Common myeloid progenitor, CD34-positive (primary cell): ENCODE data around the gene IPO13.
A peak's percentile ranks its signal among the peaks of the same experiment; 100 is the strongest.

Source experiments
- CTCF ChIA-PET: fragments of 350-600 bp; sonication (Branson Sonifier 250); formaldehyde crosslinking; loops from one replicate; lab custom pipeline; 2021; ENCODE audit warnings: antibody characterized with exemption; lab: Charles Lee
- POLR2A ChIA-PET: fragments of 350-600 bp; sonication (Branson Sonifier 250); formaldehyde crosslinking; loops from one replicate; lab custom pipeline; 2021; ENCODE audit warnings: antibody characterized with exemption; lab: Charles Lee
- DNase-seq, 3 donors: peaks; one replicate each; pipeline versions ENCODE4 v3.0.0 to v3.0.0-alpha.2; 2013
- H3K27ac ChIP-seq, 2 experiments: 1 replicate in 1 of 2; 2 replicates in 1 of 2; pipeline ENCODE4 v1.7.0; 2013; ENCODE audit warnings: inconsistent platforms in 2 of 2, low read length in 2 of 2, mild to moderate bottlenecking in 2 of 2, low read depth in 1 of 2, moderate library complexity in 1 of 2; ENCODE audit not compliant: severe bottlenecking in 2 of 2, insufficient read depth in 1 of 2, poor library complexity in 1 of 2
- H3K27me3 ChIP-seq, 5 experiments: replicated peaks in 2 of 5; 1 replicate in 3 of 5; 2 replicates in 2 of 5; pipeline versions ENCODE4 v1.6.1 to v1.7.0; 2013; ENCODE audit warnings: low read length in 4 of 5, mild to moderate bottlenecking in 2 of 5, moderate library complexity in 2 of 5, inconsistent platforms in 1 of 5; ENCODE audit not compliant: insufficient read depth in 5 of 5, control insufficient read depth in 4 of 5
- H3K36me3 ChIP-seq, 4 experiments: 1 replicate in 2 of 4; 2 replicates in 2 of 4; pipeline versions ENCODE4 v1.6.1 to v1.7.0; 2013; ENCODE audit warnings: low read length in 3 of 4, control low read depth in 1 of 4, mild to moderate bottlenecking in 1 of 4; ENCODE audit not compliant: control insufficient read depth in 4 of 4, insufficient read depth in 4 of 4
- H3K4me1 ChIP-seq, 4 experiments: 1 replicate in 3 of 4; 2 replicates in 1 of 4; pipeline versions ENCODE4 v1.6.1 to v1.7.1; 2013; ENCODE audit warnings: low read length in 3 of 4, mild to moderate bottlenecking in 3 of 4, control low read depth in 1 of 4, inconsistent platforms in 1 of 4, moderate library complexity in 1 of 4; ENCODE audit not compliant: control insufficient read depth in 4 of 4, insufficient read depth in 4 of 4; ENCODE audit errors: control extremely low read depth in 1 of 4
- H3K4me3 ChIP-seq, 7 experiments: 1 replicate in 4 of 7; 2 replicates in 3 of 7; pipeline versions ENCODE4 v1.5.1 to v1.7.0; 2013; ENCODE audit warnings: mild to moderate bottlenecking in 7 of 7, low read length in 6 of 7, moderate library complexity in 6 of 7, inconsistent platforms in 2 of 7, low read depth in 2 of 7, control low read depth in 1 of 7; ENCODE audit not compliant: insufficient read depth in 4 of 7, control insufficient read depth in 1 of 7; ENCODE audit errors: extremely low read depth in 1 of 7
- H3K9me3 ChIP-seq, 5 experiments: 1 replicate in 4 of 5; 2 replicates in 1 of 5; pipeline versions ENCODE4 v1.6.1 to v1.7.1; 2013; ENCODE audit warnings: low read length in 4 of 5, mild to moderate bottlenecking in 2 of 5, inconsistent platforms in 1 of 5, low read depth in 1 of 5, moderate library complexity in 1 of 5; ENCODE audit not compliant: control insufficient read depth in 4 of 5, insufficient read depth in 2 of 5; ENCODE audit errors: control extremely low read depth in 1 of 5
- whole genome bisulfite sequencing: methylation state at CpG from one replicate; pipeline ENCODE4 v1.1.5; 2013; ENCODE audit not compliant: insufficient coverage; 5-methylcytosine and 5-hydroxymethylcytosine counted together

IPO13 gene

DNA sequence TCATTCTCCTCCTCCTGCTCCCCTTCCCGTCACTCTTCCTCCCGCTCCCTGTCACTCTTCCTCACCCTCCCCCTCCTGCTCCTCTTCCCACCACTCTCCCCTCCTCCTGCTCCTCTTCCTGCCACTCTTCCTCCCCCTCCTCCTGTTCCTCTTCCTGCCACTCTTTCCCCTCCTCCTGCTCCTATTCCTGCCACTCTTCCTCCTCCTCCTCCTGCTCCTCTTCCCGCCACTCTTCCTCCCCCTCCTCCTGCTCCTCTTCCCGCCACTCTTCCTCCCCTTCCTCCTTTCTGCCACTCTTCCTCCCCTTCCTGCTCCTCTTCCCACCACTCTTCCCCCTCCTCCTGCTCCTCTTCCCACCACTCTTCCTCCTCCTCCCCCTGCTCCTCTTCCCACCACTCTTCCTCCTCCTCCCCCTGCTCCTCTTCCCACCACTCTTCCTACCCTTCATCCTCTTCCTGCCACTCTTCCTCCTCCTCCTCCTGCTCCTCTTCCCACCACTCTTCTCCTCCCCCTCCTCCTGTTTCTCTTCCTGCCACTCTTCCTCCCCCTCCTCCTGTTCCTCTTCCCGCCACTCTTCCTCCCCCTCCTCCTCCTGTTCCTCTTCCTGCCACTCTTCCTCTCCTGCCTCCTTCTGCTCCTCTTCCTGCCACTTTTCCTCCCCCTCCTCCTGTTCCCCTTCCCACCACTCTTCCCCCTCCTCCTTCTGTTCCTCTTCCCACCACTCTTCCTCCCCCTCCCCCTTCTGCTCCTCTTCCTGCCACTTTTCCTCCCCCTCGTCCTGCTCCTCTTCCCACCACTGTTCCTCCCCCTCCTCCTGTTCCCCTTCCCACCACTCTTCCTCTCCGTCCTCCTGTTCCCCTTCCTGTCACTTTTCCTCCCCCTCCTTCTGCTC, 41.8 kb upstream of the IPO13 start:
- H3K27ac ChIP-seq = no peak overlapping the region
- H3K4me1 ChIP-seq = peaks cover 0 to 7% (median 0%) of the 10 kb centered on the region in 4 experiments
- H3K4me3 ChIP-seq = no peak overlapping the region
- H3K27me3 ChIP-seq = no peaks in the 10 kb centered on the region
- peaks cover 3 to 23% (median 16%) of the 10 kb centered on the region in 4 experiments for H3K36me3 ChIP-seq
- POLR2A ChIA-PET = no interaction called here
- H3K9me3 ChIP-seq = no peaks in the 10 kb centered on the region
- CTCF ChIA-PET = no interaction called here
- 97% methylated on average over 5 of the region's 7 CpGs for WGBS
- DNase-seq = no peak

- CTCF ChIA-PET = interaction anchor here (1.0 kb wide), 1 partner anchor 26 kb away, joined by 3 read pairs; no protein-coding TSS in a partner anchor
Observed at GRCh38 chr1:43908226-43908625, 38.5 kb upstream of the IPO13 start.

GRCh38 chr1:43908858-43909257, 37.9 kb upstream of the IPO13 start:
- ChIA-PET CTCF (interaction anchor here (1.0 kb wide), 1 partner anchor 26 kb away, joined by 3 read pairs; no protein-coding TSS in a partner anchor), POLR2A (no interaction called here)
- no peaks in the 10 kb centered on the region for H3K9me3 ChIP-seq
- H3K4me1 ChIP-seq = peaks cover 0 to 17% (median 7%) of the 10 kb centered on the region in 4 experiments
- no peak overlapping the region for H3K27ac ChIP-seq
- no peak overlapping the region for H3K4me3 ChIP-seq
- H3K36me3 ChIP-seq = peaks cover 3 to 9% (median 4%) of the 10 kb centered on the region in 4 experiments
- no peak for DNase-seq
- WGBS = 98% methylated on average over 5 of the region's 5 CpGs
- no peaks in the 10 kb centered on the region for H3K27me3 ChIP-seq

More at GRCh38 chr1:43908226-43908625, 38.5 kb upstream of the IPO13 start:
- H3K4me1 ChIP-seq = peaks cover 0 to 10% (median 4%) of the 10 kb centered on the region in 4 experiments
- DNase-seq = no peak
- 100% methylated on average over 2 of the region's 2 CpGs for WGBS
- H3K36me3 ChIP-seq = peaks cover 3 to 9% (median 4%) of the 10 kb centered on the region in 4 experiments
- no peaks in the 10 kb centered on the region for H3K27me3 ChIP-seq
- no peak overlapping the region for H3K27ac ChIP-seq
- POLR2A ChIA-PET = no interaction called here
- no peaks in the 10 kb centered on the region for H3K9me3 ChIP-seq
- no peak overlapping the region for H3K4me3 ChIP-seq

DNA sequence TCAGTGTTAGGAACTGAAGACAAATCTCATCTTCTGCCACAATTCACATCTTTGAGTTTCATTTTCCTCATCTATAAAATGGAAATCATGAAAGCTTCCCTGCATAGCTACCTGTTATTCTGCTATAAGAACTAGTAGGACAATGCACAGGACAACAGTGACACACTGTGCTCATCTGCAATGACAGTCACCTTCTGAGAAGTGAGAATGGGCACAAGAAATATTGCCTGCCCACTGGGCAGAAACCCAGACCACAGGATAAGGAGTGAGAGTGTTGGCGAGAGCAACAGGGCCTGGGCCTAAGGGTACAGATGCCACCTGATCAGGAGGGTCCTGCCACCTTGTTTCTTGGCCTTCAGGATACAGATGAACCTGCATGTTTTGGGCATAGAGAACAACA, 36.4 kb upstream of the IPO13 start:
- Histone ChIP-seq H3K27me3 (no peaks in the 10 kb centered on the region), H3K4me1 (peaks cover 0 to 24% (median 8%) of the 10 kb centered on the region in 4 experiments), H3K36me3 (peaks cover 3 to 9% (median 4%) of the 10 kb centered on the region in 4 experiments), H3K4me3 (no peak overlapping the region), H3K27ac (no peak overlapping the region), H3K9me3 (no peaks in the 10 kb centered on the region)
- ChIA-PET POLR2A (no interaction called here), CTCF (interaction anchor here (1.0 to 1.2 kb wide), 2 partner anchors 24 to 144 kb away, joined by 3 read pairs; no protein-coding TSS in a partner anchor)
- 100% methylated on average over 1 of the region's 1 CpG for WGBS
- DNase-seq = no peak

DNA sequence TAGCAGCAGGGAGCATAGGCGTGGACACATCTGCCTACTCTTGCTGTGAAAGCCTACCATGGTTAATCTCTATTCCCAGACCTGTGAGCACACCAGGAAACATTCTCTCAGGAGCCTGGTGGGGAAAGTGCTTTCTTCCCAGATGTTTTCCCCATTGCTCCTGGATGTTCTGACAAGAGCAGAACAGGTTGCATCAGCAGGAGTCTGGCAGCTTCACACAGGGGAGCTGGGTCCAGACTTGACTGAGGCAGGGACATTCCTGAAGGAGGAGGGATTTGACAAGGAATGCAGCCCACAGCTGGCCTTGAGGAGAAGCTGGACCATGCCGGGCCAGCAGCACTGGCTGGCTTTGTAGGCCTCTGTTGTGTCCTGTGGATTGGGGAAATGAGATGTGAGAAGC, 34.1 kb upstream of the IPO13 start:
- 100% methylated on average over 1 of the region's 2 CpGs for whole genome bisulfite sequencing
- ChIA-PET POLR2A (no interaction called here), CTCF (interaction anchor here (0.6 to 3.9 kb wide), 4 partner anchors 11 to 184 kb away, joined by 3 to 21 read pairs (median 8); partner anchors contain the start of gene ARTN)
- no peak for DNase-seq
- no peak overlapping the region for H3K4me3 ChIP-seq
- H3K4me1 ChIP-seq = peaks cover 0 to 24% (median 8%) of the 10 kb centered on the region in 4 experiments
- H3K27ac ChIP-seq = no peak overlapping the region
- no peaks in the 10 kb centered on the region for H3K27me3 ChIP-seq
- peaks cover 3 to 5% (median 4%) of the 10 kb centered on the region in 4 experiments for H3K36me3 ChIP-seq
- H3K9me3 ChIP-seq = no peaks in the 10 kb centered on the region

DNA sequence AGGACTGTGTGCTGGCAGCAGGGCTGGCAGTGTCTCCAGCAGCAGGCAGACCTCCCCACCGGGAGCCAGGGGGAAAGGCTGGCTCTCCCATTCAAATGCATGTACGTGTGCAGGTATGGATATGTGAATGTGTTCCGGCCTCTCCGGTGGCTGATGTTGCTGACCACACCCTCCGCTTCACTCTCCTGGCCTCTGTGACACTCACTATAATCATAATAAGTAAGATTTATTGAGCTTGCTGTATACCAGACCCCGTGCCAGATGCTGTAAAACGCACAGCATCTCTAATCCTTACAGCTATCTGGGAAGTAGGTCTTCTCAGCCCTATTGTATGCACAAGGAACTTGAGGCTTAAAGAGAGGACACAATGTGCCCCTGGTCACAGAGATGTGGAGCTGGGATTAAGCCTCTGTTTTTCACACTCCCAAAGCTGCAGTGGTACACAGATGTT, 33.7 kb upstream of the IPO13 start:
- no peaks in the 10 kb centered on the region for H3K27me3 ChIP-seq
- peaks cover 0 to 24% (median 8%) of the 10 kb centered on the region in 4 experiments for H3K4me1 ChIP-seq
- DNase-seq = no peak
- POLR2A ChIA-PET = interaction anchor here (0.5 kb wide), 1 partner anchor 370 kb away, joined by 3 read pairs; no protein-coding TSS in a partner anchor
- H3K36me3 ChIP-seq = peaks cover 3 to 5% (median 4%) of the 10 kb centered on the region in 4 experiments
- WGBS = 67% methylated on average over 1 of the region's 7 CpGs
- peak overlapping the region in 1 of 7 experiments; percentile 3 for H3K4me3 ChIP-seq
- H3K27ac ChIP-seq = no peak overlapping the region
- H3K9me3 ChIP-seq = no peaks in the 10 kb centered on the region
- CTCF ChIA-PET = interaction anchor here (1.7 to 3.9 kb wide), 4 partner anchors 11 to 149 kb away, joined by 5 to 21 read pairs (median 10); partner anchors contain the start of gene ARTN
